HG02870 (cell line): ENCODE results near the gene ANKRD23.
"Not testable (repeated sequence)": the region's sequence is repeated elsewhere in the genome, so short reads cannot be mapped to it uniquely, and the experiment has no call there.

Source experiments
- ATAC-seq: cut with Tn5 transposase; IDR thresholded peaks from one replicate; pipeline ENCODE4 v1.9.1; 2021; ENCODE audit warnings: mild to moderate bottlenecking, moderate library complexity; ENCODE audit not compliant: unreplicated experiment

Gene ANKRD23

GRCh38 chr2:96864343-96865091, 20.7 kb upstream of the ANKRD23 start:
- ATAC-seq, result no peak

GRCh38 chr2:96863575-96864342, 19.9 kb upstream of the ANKRD23 start:
- no peak for ATAC-seq

GRCh38 chr2:96863056-96863455, 19.2 kb upstream of the ANKRD23 start:
- ATAC-seq, result not testable (repeated sequence)

GRCh38 chr2:96861074-96861473, 17.3 kb upstream of the ANKRD23 start:
- ATAC-seq, result no peak

- ATAC-seq, result no peak
Measured at GRCh38 chr2:96860065-96861029, 16.5 kb upstream of the ANKRD23 start.

- no peak for ATAC-seq
Measured at GRCh38 chr2:96859681-96860064, 15.9 kb upstream of the ANKRD23 start.

GRCh38 chr2:96859099-96859649, 15.4 kb upstream of the ANKRD23 start:
- ATAC-seq, result no peak

GRCh38 chr2:96857667-96858372, 14.0 kb upstream of the ANKRD23 start, which contains the start of gene ANKRD39:
Gene ANKRD39 (minus strand): TSS chr2:96858016. CDS start chr2:96857987, 29 bp downstream.
- ATAC-seq, result peak; percentile 89

- no peak for ATAC-seq
Measured at GRCh38 chr2:96856776-96857666, 13.2 kb upstream of the ANKRD23 start.

- ATAC-seq, result no peak
Measured at GRCh38 chr2:96853321-96853720, 9.5 kb upstream of the ANKRD23 start.

GRCh38 chr2:96852667-96853066, 8.8 kb upstream of the ANKRD23 start:
- no peak for ATAC-seq

- ATAC-seq, result no peak
Measured at GRCh38 chr2:96848264-96848663, 4.4 kb upstream of the ANKRD23 start.

GRCh38 chr2:96847586-96847985, 3.8 kb upstream of the ANKRD23 start:
- no peak for ATAC-seq

GRCh38 chr2:96846825-96847224, 3.0 kb upstream of the ANKRD23 start:
- ATAC-seq, result no peak

GRCh38 chr2:96844405-96844808, 586 bp upstream of the ANKRD23 start:
- ATAC-seq, result no peak

GRCh38 chr2:96842600-96842999, 1.2 kb downstream of the ANKRD23 start:
- no peak for ATAC-seq

GRCh38 chr2:96841701-96842495, 1.9 kb downstream of the ANKRD23 start:
- no peak for ATAC-seq
